K562 (cell line): ENCODE data around the gene VDAC1. TPM values are rescaled to one million over a fixed set of nuclear protein-coding genes. Genes with fewer than 3 reads are reported as not detected.

Experiments used
- ATAC-seq: fragments of 200-7000 bp; cut with Tn5 transposase; 3 replicates; pipeline ENCODE4 v1.9.1; 2020; ENCODE audit warnings: moderate library complexity
- BruUV-seq: library from RNA; stranded (reverse); fragments of 400-500 nt; replicated peaks from 2 replicates; lab custom pipeline; 2021; lab: Mats Ljungman, UMichigan
- CTCF ChIA-PET: fragments of 300-600 bp; formaldehyde crosslinking; extraction: SDS; loops from one replicate; lab custom pipeline; 2021; ENCODE audit warnings: low intra/inter-chr PET ratio; lab: Yijun Ruan, JAX
- POLR2A ChIA-PET: fragments of 300-600, 350-650 bp; sonication (Branson Sonifier 250); formaldehyde crosslinking; extraction: SDS; loops from one replicate; lab custom pipeline; 2021; ENCODE audit warnings: antibody characterized with exemption, inconsistent platforms; lab: Yijun Ruan, JAX
- DNase-seq, 4 experiments: peaks; one replicate each; pipeline versions ENCODE4 v3.0.0 to v3.0.0-alpha.2; 2011 to 2018; ENCODE audit warnings: low spot score in 3 of 4, mixed read lengths in 3 of 4; ENCODE audit errors: extremely low read depth in 1 of 4
- FAIRE-seq: peaks from 2 replicates; lab custom pipeline; 2011; peaks lifted over from hg19 to GRCh38; lab: Jason Lieb, UNC
- H2AFZ ChIP-seq: 2 replicates; pipeline ENCODE4 v1.6.0; 2011; ENCODE audit warnings: low read depth, low read length, control low read depth, inconsistent platforms
- H3K27ac ChIP-seq: fragments of 200-600 bp; 3 replicates; pipeline ENCODE4 v1.8.0; 2011; ENCODE audit warnings: low read depth, mild to moderate bottlenecking, control low read depth, inconsistent platforms, low read length, moderate library complexity, mixed read lengths; ENCODE audit errors: extremely low read depth
- H3K27me3 ChIP-seq, 2 experiments: fragments of 300-600 bp in 1 of 2; 2 replicates in 1 of 2; 3 replicates in 1 of 2; pipeline versions ENCODE4 v1.6.0 to v1.8.0; 2011; ENCODE audit warnings: inconsistent platforms in 2 of 2, low read length in 2 of 2, mild to moderate bottlenecking in 1 of 2, mixed read lengths in 1 of 2, moderate library complexity in 1 of 2; ENCODE audit not compliant: control insufficient read depth in 2 of 2, insufficient read depth in 2 of 2
- H3K36me3 ChIP-seq: fragments of 300-600 bp; 3 replicates; pipeline ENCODE4 v1.8.0; 2011; ENCODE audit warnings: mild to moderate bottlenecking, low read length, inconsistent platforms; ENCODE audit not compliant: control insufficient read depth, insufficient read depth
- H3K4me1 ChIP-seq, 2 experiments: fragments of 200-600 bp in 1 of 2; replicated peaks in 1 of 2; 2 replicates in 1 of 2; 3 replicates in 1 of 2; pipeline versions ENCODE4 v1.5.1 to v1.8.0; 2011; ENCODE audit warnings: inconsistent platforms in 2 of 2, low read length in 2 of 2, mild to moderate bottlenecking in 1 of 2, mixed read lengths in 1 of 2, moderate library complexity in 1 of 2; ENCODE audit not compliant: control insufficient read depth in 2 of 2, insufficient read depth in 2 of 2
- H3K4me2 ChIP-seq: 2 replicates; pipeline ENCODE4 v1.6.1; 2011; ENCODE audit warnings: low read length, control low read depth, inconsistent platforms, mixed read lengths; ENCODE audit not compliant: insufficient read depth
- H3K4me3 ChIP-seq: fragments of 200-600 bp; sonication (generic), shearing (Covaris generic); 2 replicates; pipeline ENCODE4 v1.5.1; 2016; ENCODE audit warnings: control low read depth, inconsistent platforms
- H3K79me2 ChIP-seq: fragments of 200-600 bp; 3 replicates; pipeline ENCODE4 v1.8.0; 2011; ENCODE audit warnings: low read length, inconsistent platforms; ENCODE audit not compliant: control insufficient read depth, insufficient read depth
- H3K9ac ChIP-seq, 2 experiments: 2 replicates each; pipeline versions ENCODE4 v1.6.0 to v1.6.1; 2011; ENCODE audit warnings: low read depth in 2 of 2, low read length in 2 of 2, control low read depth in 1 of 2, inconsistent platforms in 1 of 2, mild to moderate bottlenecking in 1 of 2, mixed read lengths in 1 of 2; ENCODE audit not compliant: insufficient read depth in 1 of 2
- H3K9me1 ChIP-seq: one replicate; pipeline ENCODE4 v1.6.0; 2011; ENCODE audit warnings: inconsistent platforms, mild to moderate bottlenecking, low read length, moderate library complexity; ENCODE audit not compliant: control insufficient read depth, insufficient read depth
- H3K9me3 ChIP-seq: replicated peaks from 2 replicates; pipeline ENCODE4 v1.5.1; 2011; ENCODE audit warnings: low read depth, low read length, inconsistent platforms; ENCODE audit not compliant: control insufficient read depth, insufficient read depth
- H4K20me1 ChIP-seq: replicated peaks from 2 replicates; pipeline ENCODE4 v1.6.1; 2011; ENCODE audit warnings: low read length, inconsistent platforms, mixed read lengths; ENCODE audit not compliant: control insufficient read depth, insufficient read depth
- ARID1B ChIP-seq: fragments of 450-650 bp; IDR thresholded peaks from 2 replicates; pipeline ENCODE4 v1.6.1; 2016; ENCODE audit warnings: antibody characterized with exemption, mild to moderate bottlenecking, inconsistent platforms
- EHMT2 ChIP-seq: fragments of 450-650 bp; IDR thresholded peaks from 2 replicates; pipeline ENCODE4 v1.6.1; 2018; ENCODE audit warnings: antibody characterized with exemption
- GTF2A2 ChIP-seq: IDR thresholded peaks from 2 replicates; pipeline ENCODE4 v1.6.1; 2016; ENCODE audit warnings: mild to moderate bottlenecking, missing genetic modification characterization, missing compliant biosample characterization
- KDM2B ChIP-seq: fragments of 250-450 bp; sonication (Bioruptor Pico); IDR thresholded peaks from 2 replicates; pipeline ENCODE4 v1.8.0; 2021; ENCODE audit warnings: mild to moderate bottlenecking, moderate library complexity
- MYBL2 ChIP-seq, 2 experiments: fragments of 450-650 bp in 1 of 2; sonication (generic) in 1 of 2; formaldehyde crosslinking in 1 of 2; IDR thresholded peaks; 2 replicates each; pipeline versions ENCODE4 v1.6.1 to v1.8.1; 2017 to 2022; ENCODE audit warnings: borderline replicate concordance in 1 of 2, inconsistent platforms in 1 of 2, low read depth in 1 of 2, mild to moderate bottlenecking in 1 of 2, missing genetic modification reagents in 1 of 2, moderate library complexity in 1 of 2
- NFYB ChIP-seq: IDR thresholded peaks from 2 replicates; pipeline ENCODE4 v1.6.1; 2011; ENCODE audit warnings: mild to moderate bottlenecking, moderate library complexity; ENCODE audit not compliant: insufficient read length; ENCODE audit errors: extremely low read depth
- RBBP5 ChIP-seq: fragments of 200-600 bp; sonication (generic); IDR thresholded peaks from 2 replicates; pipeline ENCODE4 v1.6.1; 2012; ENCODE audit warnings: borderline replicate concordance, mild to moderate bottlenecking, low read length, control low read depth, inconsistent platforms; ENCODE audit not compliant: insufficient read depth, poor library complexity, severe bottlenecking
- WGBS: fragments of 100-300 bp; shearing (Covaris generic); methylation state at CpG from one replicate; pipeline ENCODE4 v1.1.6; 2016; ENCODE audit warnings: low coverage, mixed read lengths; ENCODE audit not compliant: insufficient coverage; ENCODE audit errors: missing lambda C conversion rate; 5-methylcytosine and 5-hydroxymethylcytosine counted together
- in situ Hi-C: fragments of 300-500 bp; cut with MboI; formaldehyde crosslinking; loops from 4 replicates; pipeline ENCODE4 v1.15.0; 2018; ENCODE audit warnings: inconsistent platforms, mixed read lengths
- intact Hi-C: fragments of 100-400 bp; cut with micrococcal nuclease; formaldehyde crosslinking; loops from 2 replicates; pipeline ENCODE4 v1.14.2; 2022
- polyA plus RNA-seq, 8 experiments: library from polyadenylated mRNA; depleted of rRNA in 4 of 8; stranded (reverse) in 5 of 8; unstranded in 3 of 8; fragments of >200 nt; fragmentation: Nextera tagmentation in 2 of 8; fragmentation: Illumina TruSeq in 1 of 8; extraction: Ambion mirVana in 2 of 8; extraction: Trizol in 1 of 8; gene quantifications; 2 replicates each; pipeline versions ENCODE4 v1.2.1 to v1.2.3, GENCODE V29; 2011 to 2014; ENCODE audit warnings: inconsistent platforms in 1 of 8, missing spikeins in 1 of 8
- total RNA-seq, 7 experiments: library from RNA; depleted of rRNA in 6 of 7; stranded (reverse); fragments of >200 nt in 6 of 7; fragmentation: Illumina TruSeq in 2 of 7; extraction: Trizol in 2 of 7; gene quantifications; 2 replicates each; pipeline versions ENCODE4 v1.2.1 to v1.2.3, GENCODE V29; 2011 to 2021; ENCODE audit warnings: low replicate concordance in 1 of 7
- TF ChIP-seq, protein P1 (sequence below): sonication (generic); formaldehyde crosslinking; IDR thresholded peaks from 2 replicates; pipeline ENCODE4 v1.8.1; 2023; ENCODE audit warnings: mild to moderate bottlenecking, missing genetic modification reagents
- TF ChIP-seq, protein P2 (sequence below): fragments of 250-450 bp; sonication (Bioruptor Pico); IDR thresholded peaks from 2 replicates; pipeline ENCODE4 v1.4.0; 2020; ENCODE audit warnings: mild to moderate bottlenecking, moderate library complexity
- TF ChIP-seq, protein P3 (sequence below): conservative IDR thresholded peaks from 2 replicates; pipeline ENCODE4 v1.6.1; 2011; ENCODE audit warnings: low read depth, mild to moderate bottlenecking, low read length; ENCODE audit not compliant: control insufficient read depth
- TF ChIP-seq, protein P4 (sequence below): fragments of 450-650 bp; formaldehyde crosslinking; IDR thresholded peaks from 2 replicates; pipeline ENCODE4 v1.4.0; 2022; ENCODE audit warnings: missing genetic modification characterization
- TF ChIP-seq, protein P5 (sequence below), 2 experiments: fragments of 450-650 bp; IDR thresholded peaks; 2 replicates each; pipeline ENCODE4 v1.6.1; 2016
- TF ChIP-seq, protein P6 (sequence below): fragments of 250-450 bp; sonication (Bioruptor Pico); IDR thresholded peaks from 2 replicates; pipeline ENCODE4 v1.8.0; 2021; ENCODE audit warnings: borderline replicate concordance, mild to moderate bottlenecking, moderate library complexity; ENCODE audit not compliant: poor library complexity, severe bottlenecking

VDAC1 gene
- total and polyA plus RNA-seq, 9 of the 15 experiments (the other 6 are each of a cell fraction or from before 2014, with no cell fraction given): 168 to 366 (median 293) TPM

DNA sequence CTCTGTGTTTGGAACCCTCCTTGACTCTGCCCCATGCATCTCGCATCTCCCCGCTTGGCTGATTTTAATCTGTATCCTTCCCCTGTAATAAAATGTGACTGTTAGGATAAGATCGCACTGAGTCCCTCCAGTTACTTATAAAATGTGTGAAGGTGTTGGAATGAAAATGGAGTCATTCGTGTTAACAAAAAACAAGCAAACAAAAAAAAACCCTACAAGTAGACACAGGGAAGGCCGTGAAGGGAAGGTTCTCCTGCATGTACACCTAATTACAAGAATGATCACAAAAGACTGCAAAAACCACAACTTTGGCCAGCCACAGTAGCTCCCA is 14.2 kb upstream of the VDAC1 start:
- no peak for DNase-seq
- Histone ChIP-seq H3K9ac (no peak overlapping the region), H3K27ac (no peak overlapping the region), H3K4me3 (no peak overlapping the region), H3K9me3 (no peaks in the 10 kb centered on the region), H4K20me1 (peaks cover 10% of the 10 kb centered on the region), H3K36me3 (no peaks in the 10 kb centered on the region), H3K9me1 (no peaks in the 10 kb centered on the region), H3K4me1 (peaks cover 0 to 4% of the 10 kb centered on the region in 2 experiments; a peak in 3 of 5 replicates), H3K27me3 (peaks cover 24 to 45% of the 10 kb centered on the region in 2 experiments; a peak in 4 of 5 replicates), H3K4me2 (no peak overlapping the region), H3K79me2 (no peaks in the 10 kb centered on the region), H2AFZ (no peak overlapping the region)
- in situ Hi-C loops: no loop called here
- POLR2A ChIA-PET: interaction anchor here (1.8 kb wide), 1 partner anchor 20 kb away, joined by 5 read pairs; no protein-coding TSS in a partner anchor
- intact Hi-C loops: no loop called here
- no TSS peak for BruUV-seq
- ATAC-seq: no peak
- FAIRE-seq: peak; percentile 19
- CTCF ChIA-PET: no interaction called here
- WGBS: 1% methylated on average over 5 of the region's 5 CpGs
- TF ChIP-seq GTF2A2 (tag): no peak
- TF ChIP-seq MYBL2 (IDR thresholded peaks at IDR 0.05; ENCODE audit: low read depth): no peak
- no peak for TF ChIP-seq MYBL2 (CRISPR knock-in tag; IDR thresholded peaks at IDR 0.05; ENCODE audit: borderline replicate concordance)
- TF ChIP-seq RBBP5: no peak
- TF ChIP-seq, protein P1, sequence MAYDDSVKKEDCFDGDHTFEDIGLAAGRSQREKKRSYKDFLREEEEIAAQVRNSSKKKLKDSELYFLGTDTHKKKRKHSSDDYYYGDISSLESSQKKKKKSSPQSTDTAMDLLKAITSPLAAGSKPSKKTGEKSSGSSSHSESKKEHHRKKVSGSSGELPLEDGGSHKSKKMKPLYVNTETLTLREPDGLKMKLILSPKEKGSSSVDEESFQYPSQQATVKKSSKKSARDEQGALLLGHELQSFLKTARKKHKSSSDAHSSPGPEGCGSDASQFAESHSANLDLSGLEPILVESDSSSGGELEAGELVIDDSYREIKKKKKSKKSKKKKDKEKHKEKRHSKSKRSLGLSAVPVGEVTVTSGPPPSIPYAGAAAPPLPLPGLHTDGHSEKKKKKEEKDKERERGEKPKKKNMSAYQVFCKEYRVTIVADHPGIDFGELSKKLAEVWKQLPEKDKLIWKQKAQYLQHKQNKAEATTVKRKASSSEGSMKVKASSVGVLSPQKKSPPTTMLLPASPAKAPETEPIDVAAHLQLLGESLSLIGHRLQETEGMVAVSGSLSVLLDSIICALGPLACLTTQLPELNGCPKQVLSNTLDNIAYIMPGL (CRISPR knock-in tag): no peak
- TF ChIP-seq KDM2B (CRISPR knock-in tag): no peak
- TF ChIP-seq, protein P2, sequence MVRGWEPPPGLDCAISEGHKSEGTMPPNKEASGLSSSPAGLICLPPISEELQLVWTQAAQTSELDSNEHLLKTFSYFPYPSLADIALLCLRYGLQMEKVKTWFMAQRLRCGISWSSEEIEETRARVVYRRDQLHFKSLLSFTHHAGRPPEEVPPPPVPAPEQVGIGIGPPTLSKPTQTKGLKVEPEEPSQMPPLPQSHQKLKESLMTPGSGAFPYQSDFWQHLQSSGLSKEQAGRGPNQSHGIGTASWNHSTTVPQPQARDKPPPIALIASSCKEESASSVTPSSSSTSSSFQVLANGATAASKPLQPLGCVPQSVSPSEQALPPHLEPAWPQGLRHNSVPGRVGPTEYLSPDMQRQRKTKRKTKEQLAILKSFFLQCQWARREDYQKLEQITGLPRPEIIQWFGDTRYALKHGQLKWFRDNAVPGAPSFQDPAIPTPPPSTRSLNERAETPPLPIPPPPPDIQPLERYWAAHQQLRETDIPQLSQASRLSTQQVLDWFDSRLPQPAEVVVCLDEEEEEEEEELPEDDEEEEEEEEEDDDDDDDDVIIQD (CRISPR knock-in tag): no peak
- TF ChIP-seq, protein P3, sequence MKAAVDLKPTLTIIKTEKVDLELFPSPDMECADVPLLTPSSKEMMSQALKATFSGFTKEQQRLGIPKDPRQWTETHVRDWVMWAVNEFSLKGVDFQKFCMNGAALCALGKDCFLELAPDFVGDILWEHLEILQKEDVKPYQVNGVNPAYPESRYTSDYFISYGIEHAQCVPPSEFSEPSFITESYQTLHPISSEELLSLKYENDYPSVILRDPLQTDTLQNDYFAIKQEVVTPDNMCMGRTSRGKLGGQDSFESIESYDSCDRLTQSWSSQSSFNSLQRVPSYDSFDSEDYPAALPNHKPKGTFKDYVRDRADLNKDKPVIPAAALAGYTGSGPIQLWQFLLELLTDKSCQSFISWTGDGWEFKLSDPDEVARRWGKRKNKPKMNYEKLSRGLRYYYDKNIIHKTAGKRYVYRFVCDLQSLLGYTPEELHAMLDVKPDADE: no peak
- no peak for TF ChIP-seq EHMT2
- TF ChIP-seq, protein P4, sequence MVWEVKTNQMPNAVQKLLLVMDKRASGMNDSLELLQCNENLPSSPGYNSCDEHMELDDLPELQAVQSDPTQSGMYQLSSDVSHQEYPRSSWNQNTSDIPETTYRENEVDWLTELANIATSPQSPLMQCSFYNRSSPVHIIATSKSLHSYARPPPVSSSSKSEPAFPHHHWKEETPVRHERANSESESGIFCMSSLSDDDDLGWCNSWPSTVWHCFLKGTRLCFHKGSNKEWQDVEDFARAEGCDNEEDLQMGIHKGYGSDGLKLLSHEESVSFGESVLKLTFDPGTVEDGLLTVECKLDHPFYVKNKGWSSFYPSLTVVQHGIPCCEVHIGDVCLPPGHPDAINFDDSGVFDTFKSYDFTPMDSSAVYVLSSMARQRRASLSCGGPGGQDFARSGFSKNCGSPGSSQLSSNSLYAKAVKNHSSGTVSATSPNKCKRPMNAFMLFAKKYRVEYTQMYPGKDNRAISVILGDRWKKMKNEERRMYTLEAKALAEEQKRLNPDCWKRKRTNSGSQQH (CRISPR knock-in tag): no peak
- TF ChIP-seq, protein P5, sequence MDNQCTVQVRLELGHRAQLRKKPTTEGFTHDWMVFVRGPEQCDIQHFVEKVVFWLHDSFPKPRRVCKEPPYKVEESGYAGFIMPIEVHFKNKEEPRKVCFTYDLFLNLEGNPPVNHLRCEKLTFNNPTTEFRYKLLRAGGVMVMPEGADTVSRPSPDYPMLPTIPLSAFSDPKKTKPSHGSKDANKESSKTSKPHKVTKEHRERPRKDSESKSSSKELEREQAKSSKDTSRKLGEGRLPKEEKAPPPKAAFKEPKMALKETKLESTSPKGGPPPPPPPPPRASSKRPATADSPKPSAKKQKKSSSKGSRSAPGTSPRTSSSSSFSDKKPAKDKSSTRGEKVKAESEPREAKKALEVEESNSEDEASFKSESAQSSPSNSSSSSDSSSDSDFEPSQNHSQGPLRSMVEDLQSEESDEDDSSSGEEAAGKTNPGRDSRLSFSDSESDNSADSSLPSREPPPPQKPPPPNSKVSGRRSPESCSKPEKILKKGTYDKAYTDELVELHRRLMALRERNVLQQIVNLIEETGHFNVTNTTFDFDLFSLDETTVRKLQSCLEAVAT (IDR thresholded peaks at IDR 0.05): no peak
- TF ChIP-seq, protein P6, sequence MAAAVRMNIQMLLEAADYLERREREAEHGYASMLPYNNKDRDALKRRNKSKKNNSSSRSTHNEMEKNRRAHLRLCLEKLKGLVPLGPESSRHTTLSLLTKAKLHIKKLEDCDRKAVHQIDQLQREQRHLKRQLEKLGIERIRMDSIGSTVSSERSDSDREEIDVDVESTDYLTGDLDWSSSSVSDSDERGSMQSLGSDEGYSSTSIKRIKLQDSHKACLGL: no peak
- TF ChIP-seq NFYB: no peak
- TF ChIP-seq ARID1B: no peak
